HFFc6 (cell line): ENCODE data around the gene STXBP2. TPM values are rescaled to one million over a fixed set of nuclear protein-coding genes. Genes with fewer than 3 reads are reported as not detected.

ENCODE experiments used
- DNase-seq: peaks from one replicate; pipeline ENCODE4 v3.0.0-alpha.2; 2018
- H3K27ac Mint-ChIP-seq: 2 replicates; pipeline ENCODE4 v1.8.0; 2020; ENCODE audit warnings: mild to moderate bottlenecking, mixed read lengths
- H3K27me3 Mint-ChIP-seq: 2 replicates; pipeline ENCODE4 v1.8.0; 2021; ENCODE audit warnings: mild to moderate bottlenecking, moderate library complexity, mixed read lengths; ENCODE audit not compliant: insufficient read depth
- H3K36me3 Mint-ChIP-seq: 2 replicates; pipeline ENCODE4 v1.8.0; 2021; ENCODE audit warnings: low read depth, mixed read lengths
- H3K4me1 Mint-ChIP-seq: 2 replicates; pipeline ENCODE4 v1.8.0; 2020; ENCODE audit warnings: low read depth, mixed read lengths
- H3K4me3 Mint-ChIP-seq: 2 replicates; pipeline ENCODE4 v1.8.0; 2020; ENCODE audit warnings: mild to moderate bottlenecking, moderate library complexity, mixed read lengths
- H3K9me3 Mint-ChIP-seq: 2 replicates; pipeline ENCODE4 v1.8.0; 2020; ENCODE audit warnings: mild to moderate bottlenecking, mixed read lengths
- CTCF ChIP-seq: fragments of 200-600 bp; sonication (generic); IDR thresholded peaks from 2 replicates; pipeline ENCODE4 v1.5.0; 2021; ENCODE audit warnings: antibody characterized with exemption, mild to moderate bottlenecking
- total RNA-seq, 6 experiments: library from RNA; stranded (reverse); fragmentation: NEBNext Ultra II Directional; extraction: Animal tissue kit (Norgen Biotek cat#: 25700); gene quantifications; 2 replicates in 1 of 6; 3 replicates in 5 of 6; pipeline ENCODE4 v1.2.3, GENCODE V29; 2021

STXBP2 gene
- total RNA-seq, 6 experiments from 2014 or later = 1.8 to 6.7 (median 4.4) TPM

- DNase-seq = no peak
- H3K27me3 Mint-ChIP-seq = peaks cover 5% of the 10 kb centered on the region
- no peak overlapping the region for H3K27ac Mint-ChIP-seq
- no peaks in the 10 kb centered on the region for H3K4me1 Mint-ChIP-seq
- no peaks in the 10 kb centered on the region for H3K36me3 Mint-ChIP-seq
- no peak overlapping the region for H3K4me3 Mint-ChIP-seq
- TF ChIP-seq CTCF = no peak
- H3K9me3 Mint-ChIP-seq = peaks cover 1% of the 10 kb centered on the region; the same call in 1 of the 2 replicates
Measured at GRCh38 chr19:7610491-7611240, 26.2 kb upstream of the STXBP2 start.

GRCh38 chr19:7611541-7612279 is 25.2 kb upstream of the STXBP2 start:
- no peak for TF ChIP-seq CTCF

GRCh38 chr19:7612282-7613274 is 24.3 kb upstream of the STXBP2 start:
- Mint-ChIP-seq H3K4me3 (no peak overlapping the region), H3K27me3 (peaks cover 3% of the 10 kb centered on the region), H3K9me3 (no peaks in the 10 kb centered on the region), H3K4me1 (no peaks in the 10 kb centered on the region), H3K27ac (no peak overlapping the region), H3K36me3 (peaks cover 5% of the 10 kb centered on the region; the same call in 1 of the 2 replicates)
- no peak for DNase-seq
- no peak for TF ChIP-seq CTCF

More at GRCh38 chr19:7611541-7612279, 25.2 kb upstream of the STXBP2 start:
- H3K27me3 Mint-ChIP-seq = peaks cover 3% of the 10 kb centered on the region
- H3K36me3 Mint-ChIP-seq = no peaks in the 10 kb centered on the region
- H3K9me3 Mint-ChIP-seq = no peaks in the 10 kb centered on the region
- no peak overlapping the region for H3K4me3 Mint-ChIP-seq
- H3K4me1 Mint-ChIP-seq = no peaks in the 10 kb centered on the region
- DNase-seq = no peak
- H3K27ac Mint-ChIP-seq = no peak overlapping the region

- Mint-ChIP-seq H3K4me3 (no peak overlapping the region), H3K27me3 (no peaks in the 10 kb centered on the region; the same call in none of the 2 replicates), H3K9me3 (no peaks in the 10 kb centered on the region), H3K27ac (no peak overlapping the region), H3K36me3 (peaks cover 16% of the 10 kb centered on the region), H3K4me1 (no peaks in the 10 kb centered on the region)
- TF ChIP-seq CTCF = no peak
- DNase-seq = no peak
Measured at GRCh38 chr19:7614859-7615741, 21.8 kb upstream of the STXBP2 start.
